Thyroid gland (tissue), 4 donors: ENCODE results near the gene PLXNC1.

Experiments
- POLR2A ChIP-seq, 2 donors: fragments of 450-650 bp; IDR thresholded peaks; one replicate each; pipeline ENCODE4 v1.6.1; 2017; ENCODE audit warnings: antibody characterized with exemption in 2 of 2, mild to moderate bottlenecking in 2 of 2, moderate library complexity in 1 of 2
- TF ChIP-seq, protein P1 (sequence below), 6 experiments: fragments of 200-600 bp in 3 of 6; fragments of 450-650 bp in 3 of 6; sonication (generic) in 3 of 6; IDR thresholded peaks; one replicate each; pipeline ENCODE4 v1.5.1; 2016 to 2019; ENCODE audit warnings: antibody characterized with exemption in 6 of 6, mild to moderate bottlenecking in 2 of 6, inconsistent platforms in 1 of 6, moderate library complexity in 1 of 6

GRCh38 chr12:94312378-94312777, 164.0 kb downstream of the PLXNC1 start:
- TF ChIP-seq, protein P1, sequence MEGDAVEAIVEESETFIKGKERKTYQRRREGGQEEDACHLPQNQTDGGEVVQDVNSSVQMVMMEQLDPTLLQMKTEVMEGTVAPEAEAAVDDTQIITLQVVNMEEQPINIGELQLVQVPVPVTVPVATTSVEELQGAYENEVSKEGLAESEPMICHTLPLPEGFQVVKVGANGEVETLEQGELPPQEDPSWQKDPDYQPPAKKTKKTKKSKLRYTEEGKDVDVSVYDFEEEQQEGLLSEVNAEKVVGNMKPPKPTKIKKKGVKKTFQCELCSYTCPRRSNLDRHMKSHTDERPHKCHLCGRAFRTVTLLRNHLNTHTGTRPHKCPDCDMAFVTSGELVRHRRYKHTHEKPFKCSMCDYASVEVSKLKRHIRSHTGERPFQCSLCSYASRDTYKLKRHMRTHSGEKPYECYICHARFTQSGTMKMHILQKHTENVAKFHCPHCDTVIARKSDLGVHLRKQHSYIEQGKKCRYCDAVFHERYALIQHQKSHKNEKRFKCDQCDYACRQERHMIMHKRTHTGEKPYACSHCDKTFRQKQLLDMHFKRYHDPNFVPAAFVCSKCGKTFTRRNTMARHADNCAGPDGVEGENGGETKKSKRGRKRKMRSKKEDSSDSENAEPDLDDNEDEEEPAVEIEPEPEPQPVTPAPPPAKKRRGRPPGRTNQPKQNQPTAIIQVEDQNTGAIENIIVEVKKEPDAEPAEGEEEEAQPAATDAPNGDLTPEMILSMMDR (IDR thresholded peaks at IDR 0.05): no peak
- TF ChIP-seq POLR2A (IDR thresholded peaks at IDR 0.05): no peak
